Activated naive CD4-positive, alpha-beta T cell treated with Interleukin-2 at 50 U/mL for 16 hours (primary cell): ENCODE data around the gene STAMBP.
"Not testable (repeated sequence)": the region's sequence is repeated elsewhere in the genome, so short reads cannot be mapped to it uniquely, and the experiment has no call there.

Experiments used
- DNase-seq: peaks from one replicate; pipeline ENCODE4 v3.0.0-alpha.2; 2020

Gene STAMBP

DNA sequence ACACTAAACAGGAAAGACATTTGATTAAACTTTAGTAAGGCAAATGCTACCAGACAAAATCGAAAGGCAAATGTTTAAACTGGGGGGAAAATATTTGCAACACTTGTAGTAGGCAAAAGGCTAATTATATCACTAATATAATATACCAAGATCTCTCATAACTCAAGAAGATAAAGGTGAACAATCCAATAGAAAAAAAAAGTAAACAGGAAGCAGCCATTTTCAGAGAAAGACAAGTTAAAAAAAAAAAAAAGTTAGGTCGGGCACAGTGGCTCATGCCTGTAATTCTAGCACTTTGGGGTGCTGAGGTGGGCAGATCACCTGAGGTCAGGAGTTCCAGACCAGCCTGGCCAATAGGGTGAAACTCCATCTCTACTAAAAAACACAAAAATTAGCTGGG, 59.6 kb downstream of the STAMBP start:
- DNase-seq: no peak

DNA sequence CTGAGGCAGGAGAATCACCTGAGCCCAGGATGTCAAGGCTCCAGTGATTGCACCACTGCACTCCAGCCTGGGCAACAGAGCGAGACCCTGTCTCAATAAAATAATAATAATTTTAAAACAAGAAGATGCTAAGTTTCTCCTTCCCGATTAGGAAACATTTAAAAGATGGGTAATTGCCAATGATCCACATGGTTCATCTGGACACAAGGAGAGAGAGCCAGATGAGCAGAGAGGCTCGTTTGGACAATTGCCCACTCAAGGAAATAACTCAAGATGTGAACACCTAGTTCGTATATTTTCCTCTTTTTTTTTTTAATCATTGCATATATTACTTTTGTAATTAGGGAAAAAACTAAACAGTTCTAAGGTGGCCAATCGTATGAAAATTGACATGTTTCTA, 60.4 kb downstream of the STAMBP start:
- DNase-seq: no peak

DNA sequence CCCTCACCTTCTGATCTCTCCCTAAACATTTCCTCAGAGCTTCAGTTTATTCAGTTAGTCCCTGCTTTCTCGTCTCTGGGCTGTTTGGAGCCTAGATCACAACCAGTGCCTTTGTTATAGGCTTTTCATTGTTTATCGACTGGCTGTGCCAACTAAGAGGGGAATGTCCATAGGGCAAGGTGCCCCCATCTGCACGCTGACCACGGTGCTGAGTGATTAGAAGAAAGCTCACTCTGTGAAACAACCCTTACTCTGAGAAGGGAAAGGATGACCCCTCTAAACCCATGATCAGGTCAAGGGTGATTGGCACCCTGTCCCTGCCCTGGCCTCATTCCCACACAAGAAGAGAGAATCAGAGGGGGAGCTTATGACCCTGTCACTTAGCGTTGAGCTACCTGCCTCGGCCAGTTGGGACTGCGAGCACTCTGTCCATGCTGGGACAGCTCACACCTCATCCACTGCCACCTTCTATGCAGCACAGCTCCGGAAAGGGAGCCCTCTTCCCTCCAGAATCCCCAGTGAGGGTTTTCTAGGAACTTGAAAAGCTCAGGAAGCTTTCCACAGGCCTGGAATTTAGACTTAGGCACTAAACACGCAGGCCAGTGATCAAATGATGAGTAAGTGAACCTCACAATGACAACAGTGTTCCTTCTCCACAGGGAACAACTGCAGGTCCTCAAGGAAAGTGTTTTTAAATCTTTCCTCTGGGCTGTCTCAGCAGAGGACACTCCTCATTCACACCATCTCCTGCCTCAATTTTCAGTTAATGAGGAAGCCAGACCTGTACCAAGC, 61.7 kb downstream of the STAMBP start:
- no peak for DNase-seq

DNA sequence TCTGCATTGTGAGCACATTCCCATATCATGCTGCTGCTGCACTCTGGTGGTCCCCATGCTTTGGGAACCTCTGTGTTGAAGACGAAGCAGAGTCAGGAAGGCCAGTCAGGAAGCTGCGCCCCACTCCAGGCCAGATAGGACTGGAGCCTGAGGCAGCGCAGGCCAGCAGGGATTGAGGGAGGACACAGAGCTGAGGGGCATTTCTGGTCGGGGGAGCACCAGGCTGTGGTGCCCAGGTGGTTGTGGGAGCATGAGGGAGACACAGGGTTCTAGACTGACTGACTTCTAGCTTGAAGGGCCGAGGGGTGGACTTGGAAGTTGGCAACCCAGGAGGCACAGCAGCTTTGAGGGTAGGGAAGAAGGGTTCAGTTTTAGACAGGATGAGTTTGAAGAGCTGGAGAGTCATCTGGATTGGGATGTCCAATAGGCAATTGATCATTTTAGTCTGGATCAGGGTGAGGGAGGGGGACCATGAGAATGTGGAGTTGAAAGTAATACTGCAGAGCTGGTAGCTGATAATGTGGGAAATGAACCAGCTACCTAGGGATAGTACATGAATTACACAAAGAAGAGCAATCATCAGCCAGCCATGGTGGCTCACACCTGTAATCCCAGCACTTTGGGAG, 62.6 kb downstream of the STAMBP start:
- DNase-seq: no peak

DNA sequence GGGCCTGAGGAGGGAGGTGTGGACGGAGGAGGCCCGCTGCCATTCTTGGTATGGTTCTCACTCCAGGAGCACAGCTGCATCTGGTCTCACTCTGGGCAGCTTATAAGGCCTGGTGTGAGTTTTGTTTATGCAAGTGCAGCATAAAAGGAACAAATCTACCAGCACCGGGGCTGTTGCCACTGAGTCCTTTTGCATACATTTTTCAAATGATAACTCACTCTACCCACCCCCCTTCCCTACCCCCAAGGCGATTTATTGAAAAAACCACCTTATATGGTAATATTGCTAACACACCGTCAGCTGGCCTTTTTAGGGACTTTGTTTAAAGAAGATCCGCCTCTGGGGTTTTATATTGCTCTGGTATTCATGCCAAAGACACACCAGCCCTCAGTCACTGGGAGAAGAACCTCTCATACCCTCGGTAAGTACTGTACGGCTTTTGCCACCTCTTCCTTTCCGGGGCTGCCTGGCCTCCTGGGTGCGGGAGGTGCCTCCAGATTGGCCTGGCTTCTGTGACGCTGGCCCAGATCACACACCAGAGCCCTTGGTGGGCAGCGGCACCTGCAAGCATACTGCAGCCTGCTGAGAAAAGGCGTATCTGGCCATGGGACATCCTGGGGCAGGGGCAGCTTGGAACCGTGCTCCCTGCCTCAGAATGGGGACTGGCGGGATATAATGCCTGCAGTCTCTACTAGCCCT, 64.0 kb downstream of the STAMBP start, which contains the start of gene ACTG2:
TSS of gene ACTG2 (plus strand) at position 378 of the 699 bp plus-strand sequence. CDS start 8,304 bp downstream, outside the sequence.
- DNase-seq: no peak

DNA sequence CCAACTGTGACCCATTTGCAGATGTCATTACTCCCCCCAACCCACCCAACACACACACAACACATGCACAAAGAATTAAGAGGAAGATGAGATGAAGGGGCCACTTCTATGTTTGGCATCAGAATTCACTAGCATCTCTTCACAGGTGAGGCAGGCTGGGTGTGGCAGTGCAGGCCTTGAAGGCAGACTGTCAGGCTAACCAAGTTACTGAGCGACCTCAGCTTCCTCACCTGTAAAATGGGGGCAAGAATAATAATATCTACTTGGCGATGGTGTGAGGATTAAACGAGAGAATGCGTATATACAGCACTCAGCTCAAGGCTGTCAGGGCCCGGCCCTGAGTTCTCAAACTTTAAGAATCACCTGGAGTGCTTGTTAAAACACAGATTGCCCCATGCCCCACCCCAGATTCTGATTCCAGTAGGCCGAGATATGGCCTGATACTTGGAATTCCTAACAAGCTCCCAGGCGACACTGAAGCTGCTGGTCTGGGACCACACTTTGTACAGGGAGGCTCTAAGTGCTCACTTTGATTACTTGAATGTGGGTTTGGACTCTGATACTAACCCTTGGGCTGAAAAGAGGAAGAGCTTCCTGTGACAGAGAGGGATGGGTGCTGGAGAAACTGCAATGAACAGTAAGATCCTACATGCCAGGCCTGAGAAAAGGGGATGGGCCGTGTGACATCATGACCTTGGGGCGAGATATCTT, 65.2 kb downstream of the STAMBP start:
- DNase-seq: no peak

DNA sequence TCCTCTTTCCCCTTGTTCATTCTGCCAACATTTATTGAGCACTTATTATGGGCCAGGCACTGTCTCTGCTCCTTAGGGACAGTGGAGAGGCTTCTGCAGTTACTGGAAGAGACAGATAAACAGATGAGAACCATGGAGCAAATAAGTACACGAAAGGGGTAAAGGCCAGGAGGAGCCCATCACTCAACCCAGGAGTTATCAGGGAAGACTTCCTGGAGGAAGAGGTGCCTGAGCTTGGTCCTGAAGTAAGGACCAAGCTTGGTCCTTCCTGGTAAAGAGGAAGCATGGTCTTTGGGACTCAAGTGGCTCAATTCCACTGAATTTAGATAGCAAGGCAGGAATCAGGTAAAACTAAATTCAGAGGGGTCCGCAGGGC, 65.7 kb downstream of the STAMBP start:
- no peak for DNase-seq

DNA sequence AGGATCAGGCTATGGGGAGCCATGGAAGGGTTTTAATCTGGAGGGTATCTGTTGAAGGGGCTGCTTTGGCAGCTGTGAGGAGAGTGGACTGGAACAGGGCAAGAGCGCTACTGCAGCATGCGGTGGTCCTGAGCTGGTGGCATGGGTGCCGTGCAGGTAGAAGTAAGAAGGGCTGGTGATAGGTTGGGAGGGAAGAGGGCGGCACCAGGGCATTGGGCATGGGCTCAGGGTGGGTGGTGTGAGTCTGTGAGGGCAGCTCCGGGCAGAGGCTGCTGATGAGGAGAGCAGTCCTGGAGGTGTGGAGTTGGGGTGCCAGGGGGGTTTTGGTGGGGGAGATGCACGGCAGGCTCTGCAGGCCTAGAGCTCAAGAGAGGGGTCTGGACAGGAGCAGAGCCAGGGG, 66.1 kb downstream of the STAMBP start:
- no peak for DNase-seq

DNA sequence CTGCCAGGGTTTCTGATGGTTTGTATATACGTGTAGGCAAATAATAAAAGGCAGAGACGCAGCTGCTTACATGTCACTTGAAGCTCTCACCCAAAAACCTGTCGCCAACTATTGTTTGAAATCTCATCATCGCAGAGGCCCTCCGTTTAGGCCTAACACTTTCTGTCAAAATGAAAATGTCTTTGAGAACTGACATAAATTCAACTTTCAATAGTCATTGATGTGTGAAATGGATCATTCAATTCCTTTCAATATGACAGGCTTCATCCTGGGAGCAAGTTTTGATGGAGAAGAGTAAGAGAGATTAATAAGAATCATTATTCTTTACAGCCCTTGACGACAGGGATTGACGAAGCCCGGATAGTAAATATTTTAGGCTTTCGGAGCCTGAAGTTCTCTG, 66.7 kb downstream of the STAMBP start:
- DNase-seq: no peak

DNA sequence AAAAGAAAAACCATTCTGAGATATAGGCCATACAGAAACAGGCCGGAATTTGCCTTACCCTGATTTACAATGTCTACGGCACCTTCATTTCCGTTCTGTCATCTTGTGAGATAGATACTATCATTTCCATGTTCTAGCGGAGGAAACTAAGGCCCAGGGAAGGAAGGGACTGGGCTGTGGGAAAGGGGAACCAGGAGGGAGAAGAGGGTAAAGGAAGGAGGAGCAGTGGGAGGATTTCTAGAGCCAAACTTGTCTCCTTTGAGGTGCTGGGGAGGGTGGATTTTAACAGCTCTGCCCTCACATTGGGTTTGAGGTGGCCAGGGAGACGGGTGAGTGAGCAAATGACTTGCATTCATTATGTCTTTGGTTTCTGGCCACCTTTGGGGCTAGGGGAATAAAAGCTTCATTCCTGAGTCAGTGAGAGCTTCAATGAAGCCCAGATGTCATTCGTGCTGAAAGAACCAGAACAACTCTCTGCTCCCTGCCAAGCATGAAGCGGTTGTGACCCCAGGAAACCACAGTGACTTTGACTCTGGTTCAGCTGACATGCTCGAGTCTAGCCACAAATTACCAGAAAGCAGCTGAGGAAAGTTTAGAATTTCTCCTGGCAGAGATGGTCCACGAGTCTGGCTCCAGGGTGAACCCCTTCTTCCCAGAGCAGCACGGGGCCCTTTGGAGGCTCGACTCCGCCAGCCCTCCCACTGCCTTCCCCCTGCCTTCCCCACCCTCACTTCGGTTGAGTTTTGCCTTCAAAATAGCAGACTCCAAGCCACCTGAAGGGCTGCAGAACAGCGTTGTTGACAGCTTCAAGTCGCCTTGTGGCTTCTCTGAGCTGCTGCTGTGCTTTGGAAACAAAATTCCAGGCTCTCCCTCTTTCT, 67.8 kb downstream of the STAMBP start:
- DNase-seq: no peak

DNA sequence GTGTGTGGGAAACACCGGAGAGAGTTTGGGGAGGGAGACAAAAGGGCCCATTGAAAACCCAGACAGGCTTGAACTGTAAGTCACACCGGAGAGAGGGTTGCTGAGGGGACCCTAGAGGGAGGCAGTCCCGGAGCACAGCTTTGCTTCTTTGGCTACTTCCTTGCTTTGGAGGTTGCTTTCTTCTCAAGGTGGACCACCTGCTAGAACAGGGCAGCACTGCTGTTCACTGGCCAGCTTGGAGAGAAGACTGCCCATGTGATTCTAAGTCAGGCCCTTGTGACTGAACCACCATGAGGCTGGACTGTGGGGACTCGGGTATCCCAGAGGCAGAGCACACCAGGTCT, 68.5 kb downstream of the STAMBP start:
- no peak for DNase-seq

DNA sequence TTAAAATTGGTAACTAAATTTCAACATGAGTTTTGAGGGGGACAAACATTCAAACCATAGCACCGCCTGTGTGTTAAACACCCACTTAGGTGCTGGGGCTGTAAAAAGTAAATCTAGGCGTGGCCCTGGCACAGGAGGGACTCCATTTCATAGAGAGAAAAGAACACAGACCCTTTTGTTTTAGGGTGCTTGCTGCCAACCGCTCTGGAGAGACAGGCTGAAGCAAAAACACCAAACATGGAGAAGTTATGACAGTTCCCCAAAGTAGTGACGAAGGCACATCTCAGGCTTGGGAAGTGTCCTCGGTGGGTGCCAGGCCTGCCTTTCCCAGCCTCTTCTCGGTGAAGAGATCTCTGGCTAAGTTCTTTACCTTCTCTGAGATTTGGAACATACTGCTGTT, 69.2 kb downstream of the STAMBP start:
- DNase-seq: no peak

DNA sequence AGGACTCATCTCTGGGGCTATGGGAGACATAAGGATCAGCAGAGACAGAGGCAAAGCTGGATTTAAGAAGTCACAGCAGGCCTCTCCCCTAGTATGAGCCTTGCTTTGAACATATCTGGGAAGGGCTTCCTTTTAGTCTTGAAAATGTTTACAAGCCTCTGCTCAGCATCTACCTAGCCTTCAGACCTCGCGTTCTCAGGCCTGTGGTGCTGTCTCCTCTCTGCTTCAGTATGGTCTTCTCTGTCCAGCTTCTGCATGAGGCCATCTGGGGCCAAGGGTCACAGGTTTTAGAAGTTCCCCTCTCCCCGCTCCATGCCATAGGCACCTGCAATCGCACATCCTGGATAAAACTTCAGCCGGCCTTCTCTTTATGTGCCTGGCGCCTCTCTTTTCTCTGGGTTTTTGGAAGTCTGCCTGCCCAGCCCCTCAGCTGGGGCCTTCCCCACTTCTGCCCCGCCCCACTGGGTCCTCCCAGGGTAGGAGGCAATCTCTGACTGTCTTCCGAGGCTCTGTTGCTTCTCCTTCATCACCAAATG, 71.1 kb downstream of the STAMBP start:
- no peak for DNase-seq

DNA sequence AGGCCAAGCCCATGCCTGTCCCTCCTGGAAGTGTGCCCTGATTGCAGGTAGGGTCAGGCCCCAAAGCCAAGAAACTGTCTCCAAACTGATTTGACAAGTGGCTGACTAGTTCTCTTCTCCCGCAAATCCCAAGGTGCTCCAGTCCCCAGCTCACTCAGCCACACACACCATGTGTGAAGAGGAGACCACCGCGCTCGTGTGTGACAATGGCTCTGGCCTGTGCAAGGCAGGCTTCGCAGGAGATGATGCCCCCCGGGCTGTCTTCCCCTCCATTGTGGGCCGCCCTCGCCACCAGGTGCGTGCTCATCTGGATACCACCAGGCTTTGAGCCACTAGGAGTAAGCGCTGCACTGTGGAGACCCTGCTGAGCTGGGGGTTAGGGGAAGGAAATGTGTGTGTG, 72.4 kb downstream of the STAMBP start:
- DNase-seq: no peak

DNA sequence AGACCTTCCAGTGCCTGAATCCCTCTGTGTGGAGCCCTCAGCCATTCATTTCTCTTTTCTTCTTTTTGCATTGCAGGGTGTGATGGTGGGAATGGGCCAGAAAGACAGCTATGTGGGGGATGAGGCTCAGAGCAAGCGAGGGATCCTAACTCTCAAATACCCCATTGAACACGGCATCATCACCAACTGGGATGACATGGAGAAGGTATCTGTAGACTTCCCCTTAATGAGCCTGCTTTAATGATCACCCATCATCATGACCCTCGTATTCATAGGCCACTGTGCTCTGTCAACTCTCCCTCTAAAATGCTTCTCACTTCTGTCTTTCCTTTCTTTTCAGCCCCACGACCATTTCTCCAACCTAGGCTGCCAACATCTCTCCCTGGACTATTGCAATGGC, 73.5 kb downstream of the STAMBP start:
- DNase-seq: no peak

DNA sequence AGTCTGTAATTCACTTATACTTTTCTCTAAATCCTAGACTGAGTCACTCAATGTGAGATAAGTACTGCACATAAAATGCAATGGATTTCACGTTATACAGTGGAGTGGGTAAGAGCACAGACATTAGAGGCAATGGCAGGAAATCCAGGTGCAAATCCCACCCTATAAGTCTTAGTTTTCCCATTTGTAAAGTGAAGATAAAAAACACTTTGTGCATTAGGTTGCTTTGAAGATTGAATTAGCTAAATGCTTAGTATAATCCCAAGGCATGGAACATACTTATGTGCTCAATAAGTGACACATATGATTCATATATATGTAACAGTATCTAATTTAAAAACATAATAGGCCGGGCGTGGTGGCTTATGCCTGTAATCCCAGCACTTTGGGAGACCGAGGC, 74.6 kb downstream of the STAMBP start:
- DNase-seq: no peak

DNA sequence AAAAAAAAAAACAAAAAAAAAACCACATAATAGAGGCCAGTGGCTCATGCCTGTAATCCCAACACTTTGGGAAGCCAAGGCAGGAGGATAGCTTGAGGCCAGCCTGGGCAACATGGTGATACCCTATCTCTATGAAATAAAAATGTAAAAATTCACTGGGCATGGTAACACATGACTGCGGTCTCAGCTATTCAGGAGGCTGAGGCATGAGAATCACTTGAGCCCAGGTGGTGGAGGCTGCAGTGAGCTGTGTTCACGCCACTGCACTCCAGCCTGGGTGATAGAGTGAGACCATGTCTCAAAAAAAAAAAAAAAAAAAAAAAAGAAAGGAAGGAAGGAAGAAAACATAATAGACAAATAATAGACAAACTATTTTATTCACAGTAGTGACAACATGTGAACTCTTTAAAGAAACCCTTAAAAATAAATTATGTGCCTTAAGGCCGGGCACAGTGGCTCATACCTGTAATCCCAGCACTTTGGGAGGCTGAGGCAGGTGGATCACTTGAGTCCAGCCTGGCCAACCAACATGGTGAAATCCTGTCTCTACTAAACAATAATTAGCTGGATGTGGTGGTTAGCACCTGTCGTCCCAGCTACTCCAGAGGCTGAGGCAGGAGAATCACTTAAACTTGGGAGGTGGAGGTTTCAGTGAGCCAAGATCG, 75.3 kb downstream of the STAMBP start:
- not testable (repeated sequence) for DNase-seq

DNA sequence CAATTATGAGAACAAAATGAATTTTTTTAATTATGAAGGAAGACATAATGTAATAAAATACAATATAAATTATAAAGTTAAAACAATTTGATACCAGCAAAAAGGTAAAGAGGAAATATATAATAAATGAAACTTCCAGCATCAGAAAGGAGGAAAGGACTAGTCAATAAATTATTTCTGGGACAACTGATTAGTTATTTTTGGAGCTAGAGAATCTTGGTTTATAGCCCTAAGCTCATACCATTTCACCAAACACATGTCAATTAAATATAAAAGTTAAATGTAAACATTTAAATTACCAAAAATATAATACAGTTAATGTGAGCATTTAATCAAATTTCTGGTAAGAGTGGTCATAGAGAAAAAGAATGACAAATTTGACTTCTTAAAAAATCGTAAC, 76.2 kb downstream of the STAMBP start:
- DNase-seq: no peak

DNA sequence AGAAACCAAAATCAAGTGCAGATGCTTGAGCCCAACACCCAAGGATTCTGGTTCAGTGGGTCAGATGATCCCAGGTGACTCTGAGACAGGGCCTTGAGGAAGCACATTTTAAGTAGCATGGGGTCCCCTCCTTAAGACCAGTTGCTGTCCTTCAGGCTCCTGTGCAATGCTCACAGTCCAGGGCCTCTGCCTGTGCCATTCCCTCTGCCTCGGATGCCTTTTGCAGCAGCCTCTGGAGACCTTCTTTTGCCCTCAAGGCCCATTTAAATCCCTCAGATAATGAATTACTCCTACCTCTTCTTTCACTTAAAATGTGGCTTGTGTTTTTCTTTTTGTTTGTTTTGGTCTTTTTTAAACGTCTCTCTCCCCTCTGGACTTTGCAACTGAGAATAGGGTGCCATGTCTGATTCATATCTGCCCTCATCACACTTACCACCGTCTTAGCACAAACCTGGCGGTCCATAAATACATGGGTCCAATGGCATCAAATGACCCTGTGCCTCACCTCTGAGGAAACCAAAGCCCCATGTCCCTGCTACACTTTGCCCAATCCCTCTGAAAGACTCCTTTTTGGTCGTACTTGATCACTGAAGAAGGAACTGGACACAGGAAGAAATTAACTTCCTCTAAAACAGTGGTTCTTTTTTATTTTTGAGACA, 78.2 kb downstream of the STAMBP start:
- no peak for DNase-seq

DNA sequence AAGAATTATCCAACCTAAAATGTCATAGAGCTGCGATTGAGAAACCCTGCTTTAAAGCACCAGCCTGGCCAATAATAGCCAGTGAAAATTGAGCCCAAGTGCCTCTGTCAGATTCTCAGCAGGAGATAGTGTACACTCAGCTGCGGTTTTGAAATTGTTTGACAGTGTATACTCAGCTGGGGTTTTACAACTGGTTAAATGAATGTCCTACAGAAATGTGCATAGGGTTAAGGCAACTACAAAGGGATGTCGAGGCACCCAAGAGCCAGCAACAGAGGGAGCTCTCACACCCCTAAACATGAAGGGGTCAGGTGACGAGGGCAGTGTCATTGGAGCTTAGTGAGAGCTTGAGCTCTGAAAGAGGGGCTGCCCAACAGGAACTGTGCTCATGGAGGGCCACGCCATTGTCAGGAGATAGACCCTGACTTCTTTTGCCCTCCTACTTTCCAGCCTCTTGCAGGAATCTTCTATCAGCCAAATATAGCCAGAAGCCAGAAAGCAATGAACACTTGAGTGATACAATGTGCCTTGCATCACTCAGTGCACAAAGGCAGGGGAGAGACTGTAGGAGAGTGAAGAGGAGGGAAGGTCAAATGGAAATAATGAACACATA, 79.2 kb downstream of the STAMBP start:
- DNase-seq: peak; percentile 53
